ENCODE measurements around the gene ORC3. TPM values are rescaled to one million over a fixed set of nuclear protein-coding genes. Genes with fewer than 3 reads are reported as not detected.

The ORC3 gene
- total and polyA plus RNA-seq, 2 of the 4 experiments (the other 2 are of a cell fraction), result 22.3 to 30.6 TPM

DNA sequence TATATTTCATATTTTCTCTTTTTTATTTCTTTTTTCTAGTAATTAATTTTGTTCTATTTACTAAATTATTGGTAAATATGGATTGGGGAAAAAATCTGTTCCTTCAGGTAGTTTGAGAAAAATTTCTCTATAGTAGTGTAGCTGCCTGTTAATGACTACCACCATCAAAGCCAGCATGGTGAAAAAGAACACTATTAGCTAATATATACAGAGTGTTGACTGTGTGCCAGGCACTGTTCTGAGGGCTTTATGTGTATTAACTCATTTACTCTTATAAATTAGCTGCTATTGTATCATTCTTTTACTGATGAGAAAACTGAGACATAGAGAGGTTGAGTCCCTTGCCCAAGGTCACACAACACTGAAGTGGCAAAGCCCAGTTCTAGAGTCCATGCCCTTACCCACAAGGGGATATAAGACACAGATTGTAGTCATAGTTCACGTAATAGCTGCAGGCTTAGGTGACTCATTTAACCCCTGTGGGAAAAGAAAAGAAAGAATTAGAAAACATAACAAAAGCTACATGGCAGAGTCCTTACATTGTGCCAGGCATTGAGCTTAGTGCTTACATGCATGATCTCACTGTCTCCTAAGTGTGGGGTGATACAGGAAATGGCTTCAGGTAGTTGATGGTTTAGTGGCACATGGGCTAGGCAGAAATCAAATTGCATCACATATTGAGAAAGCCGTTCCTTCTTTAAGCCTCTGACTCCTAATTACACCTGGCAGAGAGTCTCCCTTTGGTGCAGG lies 124.3 kb downstream of the ORC3 start:
- ChIA-PET POLR2A (ENCODE audit: unreplicated experiment) (no interaction called here), CTCF (no interaction called here)
- H3K56ac ChIP-seq (ENCODE audit: extremely low read depth, insufficient read depth, low read length), result no peak overlapping the region
- no peak overlapping the region for H2BK15ac ChIP-seq (ENCODE audit: low read depth, low read length)
- no peak overlapping the region for H3K27ac ChIP-seq (ENCODE audit: insufficient read depth, low read length)
- H4K8ac ChIP-seq (ENCODE audit: low read depth in 2 of 2, low read length in 2 of 2), result peak overlapping the region in 1 of 2 experiments; percentile 22; a peak in 1 of 4 replicates
- intact Hi-C loops (cut with micrococcal nuclease) (no loop called here), in situ Hi-C loops (cut with MboI; ENCODE audit: low sequenced_read_pairs) (no loop called here), dilution Hi-C loops (cut with HindIII; ENCODE audit: low sequenced_read_pairs, unreplicated experiment) (no loop called here)
- H3K4ac ChIP-seq (ENCODE audit: low read depth, low read length), result no peak overlapping the region
- H3K9ac ChIP-seq (ENCODE audit: low read depth, low read length), result no peak overlapping the region
- no peak overlapping the region for H2BK20ac ChIP-seq (ENCODE audit: low read depth, low read length)
- no peak overlapping the region for H2AFZ ChIP-seq (replicated peaks; ENCODE audit: low read length, poor library complexity)
- H3K4me1 ChIP-seq (ENCODE audit: control insufficient read depth, insufficient read depth, low read length), result peaks cover 5% of the 10 kb centered on the region
- DNase-seq, result peak; percentile 88
- TF ChIP-seq FOS (IDR thresholded peaks at IDR 0.05; ENCODE audit: low read depth, low read length) (peak; percentile 77; the same call in 1 of the 2 replicates), MAZ (IDR thresholded peaks at IDR 0.05; ENCODE audit: borderline replicate concordance, low read depth, low read length) (no peak), BHLHE40 (IDR thresholded peaks at IDR 0.05; ENCODE audit: low read depth, low read length) (0 out of 2 replicates have a peak, but pooled peaks have one; percentile 27), CEBPB (IDR thresholded peaks at IDR 0.05; ENCODE audit: low read depth, low read length) (peak; percentile 58; the same call in 1 of the 2 replicates)
- no peaks in the 10 kb centered on the region for H3K9me3 ChIP-seq (ENCODE audit: control insufficient read depth, insufficient read depth, low read length)
- no peak overlapping the region for H4K91ac ChIP-seq (ENCODE audit: insufficient read depth, low read depth, low read length)
- no peak overlapping the region for H4K5ac ChIP-seq (ENCODE audit: low read depth, low read length)
- no peaks in the 10 kb centered on the region for H3K79me1 ChIP-seq (ENCODE audit: low read depth in 1 of 2, low read length in 2 of 2)
- no peak overlapping the region for H3K14ac ChIP-seq (replicated peaks; ENCODE audit: low read depth, low read length)
- WGBS, 2 experiments (ENCODE audit: extremely low coverage in 2 of 2, insufficient read length in 1 of 2), result no CpG with 5 or more reads among the region's 2 CpGs
- no peak overlapping the region for H2AK9ac ChIP-seq (replicated peaks; ENCODE audit: low read depth, low read length, poor library complexity)
- H2BK120ac ChIP-seq (ENCODE audit: low read depth, low read length), result peak overlapping the region; percentile 35; the same call in 1 of the 2 replicates
- peaks cover 10% of the 10 kb centered on the region; the same call in 1 of the 2 replicates for H3K9me1 ChIP-seq (ENCODE audit: insufficient read depth, low read length)
- no peaks in the 10 kb centered on the region for H3K36me3 ChIP-seq (ENCODE audit: control insufficient read depth, insufficient read depth, low read length)
- H3K4me3 ChIP-seq (ENCODE audit: insufficient read depth, low read depth, low read length), result no peak overlapping the region
- no TSS peak for BruUV-seq (replicated peaks)
- H4K20me1 ChIP-seq (ENCODE audit: insufficient read depth, low read length), result no peaks in the 10 kb centered on the region
- peak overlapping the region; percentile 12 for H2BK5ac ChIP-seq (ENCODE audit: low read depth, low read length, poor library complexity, severe bottlenecking)
- H2AK5ac ChIP-seq (ENCODE audit: low read depth, low read length), result no peak overlapping the region
- ATAC-seq (ENCODE audit: low read depth), result peak; percentile 79
- H3K18ac ChIP-seq (ENCODE audit: low read depth, low read length), result peak overlapping the region; percentile 24; the same call in 1 of the 2 replicates
- H3K4me2 ChIP-seq (ENCODE audit: low read depth, low read length), result no peak overlapping the region
- no peak overlapping the region for H3K23ac ChIP-seq (ENCODE audit: low read depth, low read length)
- H3K27me3 ChIP-seq (ENCODE audit: control insufficient read depth, insufficient read depth, low read length), result no peaks in the 10 kb centered on the region

Other genes with a start within 250 kb of the ORC3 start
- gene C6orf163, start 245.3 kb upstream of the ORC3 start, total RNA-seq (2012; rRNA removed), result 0.90 and 1.7 TPM in 2 replicates
- 0.43 and 0.55 TPM in 2 replicates for gene C6orf163, start 245.3 kb upstream of the ORC3 start, polyA plus RNA-seq (2012; rRNA removed)
- gene CFAP206, start 182.2 kb upstream of the ORC3 start, total RNA-seq (2012; rRNA removed), result under 0.01 and 0.28 TPM in 2 replicates
- 0.09 TPM in 1 of 2 replicates, not detected in the other for gene CFAP206, start 182.2 kb upstream of the ORC3 start, polyA plus RNA-seq (2012; rRNA removed)
- gene SLC35A1, start 117.2 kb upstream of the ORC3 start, total RNA-seq (2012; rRNA removed), result 9.7 and 14.4 TPM in 2 replicates
- gene SLC35A1, start 117.2 kb upstream of the ORC3 start, polyA plus RNA-seq (2012; rRNA removed), result 10.0 and 12.4 TPM in 2 replicates
- gene RARS2, start 148 bp upstream of the ORC3 start, total RNA-seq (2012; rRNA removed), result 33.0 and 56.9 TPM in 2 replicates
- gene RARS2, start 148 bp upstream of the ORC3 start, polyA plus RNA-seq (2012; rRNA removed), result 16.2 and 19.9 TPM in 2 replicates
- 7.9 and 10.8 TPM in 2 replicates for gene AKIRIN2, start 112.1 kb downstream of the ORC3 start, total RNA-seq (2012; rRNA removed)
- gene AKIRIN2, start 112.1 kb downstream of the ORC3 start, polyA plus RNA-seq (2012; rRNA removed), result 25.1 and 26.6 TPM in 2 replicates

Data from IMR-90 (cell line).